GM04503 (cell line): ENCODE results near the gene TBX19.

Source experiments
- DNase-seq: peaks from one replicate; pipeline ENCODE4 v3.0.0-alpha.2; 2012; ENCODE audit warnings: low read depth

TBX19 gene

GRCh38 chr1:168280296-168280927 is at the start of gene TBX19:
Gene TBX19 (plus strand): TSS chr1:168280877. CDS start chr1:168281091, 214 bp downstream.
- no peak for DNase-seq

GRCh38 chr1:168234846-168235547 is 45.7 kb upstream of the TBX19 start:
- DNase-seq, result no peak

- peak; percentile 64 for DNase-seq
Measured at GRCh38 chr1:168235548-168235885, 45.2 kb upstream of the TBX19 start.

GRCh38 chr1:168235937-168236336 is 44.7 kb upstream of the TBX19 start:
- no peak for DNase-seq

- no peak for DNase-seq
Measured at GRCh38 chr1:168236836-168237611, 43.7 kb upstream of the TBX19 start.

GRCh38 chr1:168243198-168243597 is 37.5 kb upstream of the TBX19 start:
- DNase-seq, result no peak

- DNase-seq, result no peak
Measured at GRCh38 chr1:168243636-168244212, 37.0 kb upstream of the TBX19 start.

GRCh38 chr1:168245042-168245441 is 35.6 kb upstream of the TBX19 start:
- DNase-seq, result no peak

- no peak for DNase-seq
Measured at GRCh38 chr1:168246506-168246905, 34.2 kb upstream of the TBX19 start.

- no peak for DNase-seq
Measured at GRCh38 chr1:168252204-168252733, 28.4 kb upstream of the TBX19 start.

GRCh38 chr1:168256164-168256563 is 24.5 kb upstream of the TBX19 start:
- DNase-seq, result no peak

- DNase-seq, result no peak
Measured at GRCh38 chr1:168257397-168257796, 23.3 kb upstream of the TBX19 start.

GRCh38 chr1:168259567-168259966 is 21.1 kb upstream of the TBX19 start:
- DNase-seq, result no peak

- DNase-seq, result no peak
Measured at GRCh38 chr1:168260393-168260792, 20.3 kb upstream of the TBX19 start.

GRCh38 chr1:168261390-168261789 is 19.3 kb upstream of the TBX19 start:
- DNase-seq, result peak; percentile 54

- DNase-seq, result no peak
Measured at GRCh38 chr1:168263130-168263529, 17.5 kb upstream of the TBX19 start.

GRCh38 chr1:168264296-168264695 is 16.4 kb upstream of the TBX19 start:
- DNase-seq, result no peak

- no peak for DNase-seq
Measured at GRCh38 chr1:168265596-168265995, 15.1 kb upstream of the TBX19 start.

- DNase-seq, result no peak
Measured at GRCh38 chr1:168266644-168267186, 14.0 kb upstream of the TBX19 start.

- DNase-seq, result no peak
Measured at GRCh38 chr1:168271636-168272035, 9.0 kb upstream of the TBX19 start.

- DNase-seq, result no peak
Measured at GRCh38 chr1:168273575-168273974, 7.1 kb upstream of the TBX19 start.

- DNase-seq, result no peak
Measured at GRCh38 chr1:168279253-168279652, 1.4 kb upstream of the TBX19 start.
